Stimulated activated CD4-positive, alpha-beta T cell treated with anti-CD3 and anti-CD28 coated beads, Interleukin-15, amount 100 ng/mL, for 24 hours (primary cell): ENCODE measurements around the gene IQCF5.
A peak's percentile ranks its signal among the peaks of the same experiment; 100 is the strongest.
"Not testable (repeated sequence)": the region's sequence is repeated elsewhere in the genome, so short reads cannot be mapped to it uniquely, and the experiment has no call there.

Source experiments
- DNase-seq: peaks from one replicate; pipeline ENCODE4 v3.0.0-alpha.2; 2020

The IQCF5 gene

DNA sequence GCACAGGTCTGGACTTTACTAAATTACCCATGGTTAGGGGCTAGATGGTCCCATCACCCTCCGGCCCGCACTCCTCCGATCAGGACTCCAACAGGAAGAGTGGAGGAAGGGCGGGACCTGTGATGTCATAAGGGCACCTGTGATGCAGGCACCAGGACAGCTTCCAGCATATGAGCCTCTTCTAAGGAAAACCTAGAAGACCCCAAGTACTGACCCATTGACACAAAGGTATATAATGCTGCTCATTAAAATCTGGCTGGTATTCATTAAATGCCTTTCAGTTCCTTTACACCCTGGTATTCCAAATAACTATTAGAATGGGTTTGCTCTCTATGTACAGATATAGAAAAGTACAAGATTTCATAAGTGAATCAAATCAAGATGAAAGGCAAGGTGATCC, at the start of gene IQCF5:
IQCF5 (minus strand) TSS at position 101 of the 400 bp plus-strand sequence; CDS start at position 31, 70 bp downstream.
- DNase-seq: no peak

DNA sequence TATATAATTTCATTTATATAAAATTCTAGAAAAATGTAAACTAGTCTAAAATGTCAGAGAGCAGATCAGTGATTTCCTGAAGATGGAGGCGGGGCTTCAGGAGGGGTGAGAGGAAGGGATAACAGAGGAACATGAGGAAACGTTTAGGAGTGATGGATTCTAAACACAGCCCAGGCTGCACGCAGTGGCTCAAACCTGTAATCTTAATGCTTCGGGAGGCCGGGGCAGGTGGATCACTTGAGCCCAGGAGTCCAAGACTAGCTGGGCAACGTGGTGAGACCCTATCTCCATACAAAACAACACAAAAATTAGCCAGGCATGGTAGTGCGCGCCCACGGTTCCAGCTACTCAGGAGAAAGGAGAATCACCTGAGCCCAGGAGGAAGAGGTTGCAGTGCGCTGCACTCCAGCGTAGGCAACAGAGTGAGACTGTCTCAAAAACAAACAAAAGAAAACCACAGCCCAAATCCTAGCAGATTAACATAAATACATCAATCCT, 45.7 kb upstream of the IQCF5 start:
- no peak for DNase-seq

GRCh38 chr3:51916418-51916817, 41.0 kb upstream of the IQCF5 start:
- no peak for DNase-seq

DNA sequence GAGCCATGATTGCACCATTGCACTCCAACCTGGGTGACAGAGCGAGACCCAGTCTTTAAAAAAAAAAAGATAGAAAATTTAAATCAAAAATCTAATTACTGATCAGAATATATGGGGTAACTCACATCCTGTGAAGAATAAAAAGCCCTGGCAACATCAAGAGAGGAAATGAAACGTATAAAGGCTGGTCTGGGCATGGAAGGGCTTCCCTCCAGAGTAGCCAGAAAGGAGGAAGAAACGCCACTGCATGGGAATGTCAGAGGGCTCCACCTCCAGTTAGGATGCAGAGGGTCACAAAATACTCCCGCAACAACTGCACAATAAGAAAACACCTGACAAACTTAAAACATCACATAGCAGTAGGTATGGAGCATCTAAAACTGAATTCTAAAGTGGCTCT, 32.6 kb upstream of the IQCF5 start:
- DNase-seq: no peak

DNA sequence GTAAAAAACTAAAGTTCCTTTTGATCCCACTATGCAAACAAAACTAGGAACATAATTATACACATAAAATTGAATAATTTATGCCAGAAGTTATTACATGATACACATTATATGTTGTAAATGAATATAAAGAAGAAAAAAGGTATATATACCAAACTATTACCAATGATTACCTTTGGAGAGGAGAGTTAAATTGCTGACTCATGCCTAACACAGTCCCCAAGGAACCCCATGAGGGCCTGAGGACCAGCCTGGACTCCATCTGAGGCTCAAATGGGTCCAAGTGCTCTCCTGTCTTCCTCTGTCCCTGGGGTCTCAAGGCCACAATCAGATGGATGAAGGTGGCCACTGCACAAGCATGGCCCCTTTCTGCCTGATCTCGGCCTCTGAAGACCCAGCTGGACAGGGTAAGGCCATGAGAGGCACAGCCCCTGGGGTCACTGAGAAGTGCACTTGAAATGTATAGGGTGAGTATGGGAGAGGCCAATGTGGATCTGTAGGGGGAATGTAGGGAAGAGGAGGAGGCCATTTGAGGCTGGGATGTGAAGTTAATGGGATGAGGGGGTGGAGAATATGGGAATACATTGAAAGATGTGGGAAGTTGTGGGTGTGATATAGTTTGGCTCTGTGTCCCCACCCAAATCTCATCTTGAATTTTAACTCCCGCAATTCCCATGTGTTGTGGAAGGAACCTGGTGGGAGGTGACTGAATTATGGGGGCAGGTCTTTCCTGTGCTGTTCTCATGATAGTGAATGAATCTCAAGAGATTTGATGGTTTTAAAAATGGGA, 28.8 kb upstream of the IQCF5 start:
- no peak for DNase-seq

DNA sequence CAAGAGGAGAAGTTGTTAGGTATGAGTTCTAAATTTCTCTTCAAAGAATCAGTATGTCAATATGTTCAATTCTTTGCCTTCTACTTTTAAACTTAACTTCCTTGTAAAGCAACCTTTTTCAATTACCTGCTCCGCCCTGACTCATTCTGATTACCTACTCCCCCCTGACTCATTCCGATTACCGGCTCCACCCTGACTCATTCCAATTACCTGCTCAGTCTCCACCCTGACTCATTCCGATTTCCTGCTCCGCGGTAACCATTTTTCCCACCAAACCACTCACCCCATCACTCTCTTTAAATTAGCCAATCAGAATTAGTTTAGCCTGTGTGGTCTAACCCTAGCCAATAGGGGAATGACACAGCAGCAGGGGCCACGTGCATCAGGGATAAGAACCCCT, 27.0 kb upstream of the IQCF5 start:
- DNase-seq: peak; percentile 46

- not testable (repeated sequence) for DNase-seq
Observed at GRCh38 chr3:51900043-51900442, 24.6 kb upstream of the IQCF5 start.

DNA sequence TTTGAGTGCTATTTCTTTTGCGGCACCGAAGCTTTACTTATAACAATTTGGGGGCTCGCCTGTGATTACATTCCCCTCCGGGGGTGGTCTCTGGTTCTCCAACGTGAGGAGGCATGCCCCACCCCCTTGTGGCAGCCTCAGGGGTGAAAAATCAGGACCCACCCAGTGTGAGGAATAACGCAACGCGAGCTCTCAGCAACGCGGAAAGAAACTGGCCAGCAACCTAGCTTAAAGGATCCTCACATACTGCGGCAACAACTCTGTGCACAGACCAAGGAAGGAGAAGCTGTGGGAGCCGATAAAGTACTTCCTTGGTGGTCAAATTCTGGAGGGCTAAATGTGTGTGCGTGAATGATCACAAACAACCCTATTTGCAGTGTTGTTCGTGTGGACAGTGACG, 22.0 kb upstream of the IQCF5 start:
- DNase-seq: no peak

- DNase-seq: no peak
Observed at GRCh38 chr3:51896607-51897305, 21.4 kb upstream of the IQCF5 start.

- DNase-seq: no peak
Observed at GRCh38 chr3:51894939-51895338, 19.5 kb upstream of the IQCF5 start.

- no peak for DNase-seq
Observed at GRCh38 chr3:51894391-51894790, 19.0 kb upstream of the IQCF5 start.

DNA sequence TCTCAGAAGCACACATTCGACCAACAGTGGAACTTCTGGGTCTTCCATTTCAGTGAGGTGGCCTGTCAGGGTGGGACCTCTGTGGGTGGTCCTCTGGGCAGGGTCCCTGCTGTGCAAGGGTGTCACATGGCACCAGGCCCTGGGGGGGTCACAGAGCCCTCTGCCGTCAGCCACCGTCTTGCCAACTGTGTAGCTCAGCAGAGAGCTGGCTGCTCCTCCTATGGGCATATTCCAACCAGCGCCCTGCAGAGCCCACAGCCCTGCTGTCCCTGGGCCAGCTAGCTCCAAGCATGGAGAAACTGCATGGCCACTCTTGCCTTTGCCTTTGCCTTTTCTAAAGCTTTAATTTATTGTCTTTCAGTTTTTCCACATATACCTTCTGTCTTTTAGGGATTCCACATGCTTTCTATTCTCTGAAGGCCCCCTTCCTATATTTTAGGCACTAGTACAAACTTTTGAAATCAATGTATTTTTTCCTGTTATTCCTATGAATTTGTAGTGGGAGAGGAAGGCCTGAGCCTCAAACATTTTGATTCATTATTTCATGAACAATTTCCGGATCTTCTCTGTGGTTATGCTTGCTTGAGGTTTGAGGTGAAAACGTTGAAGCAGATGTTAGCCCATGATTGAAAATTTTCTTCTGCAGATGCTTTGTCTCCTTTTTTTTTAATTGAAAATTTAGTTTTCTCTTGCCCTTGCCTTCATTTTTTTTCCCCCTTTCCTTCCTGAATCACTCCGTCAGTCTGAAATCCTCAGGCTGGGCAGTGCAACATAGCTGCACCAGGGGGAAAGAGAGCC, 16.0 kb upstream of the IQCF5 start:
- no peak for DNase-seq

- no peak for DNase-seq
Observed at GRCh38 chr3:51888463-51889105, 13.2 kb upstream of the IQCF5 start.

DNA sequence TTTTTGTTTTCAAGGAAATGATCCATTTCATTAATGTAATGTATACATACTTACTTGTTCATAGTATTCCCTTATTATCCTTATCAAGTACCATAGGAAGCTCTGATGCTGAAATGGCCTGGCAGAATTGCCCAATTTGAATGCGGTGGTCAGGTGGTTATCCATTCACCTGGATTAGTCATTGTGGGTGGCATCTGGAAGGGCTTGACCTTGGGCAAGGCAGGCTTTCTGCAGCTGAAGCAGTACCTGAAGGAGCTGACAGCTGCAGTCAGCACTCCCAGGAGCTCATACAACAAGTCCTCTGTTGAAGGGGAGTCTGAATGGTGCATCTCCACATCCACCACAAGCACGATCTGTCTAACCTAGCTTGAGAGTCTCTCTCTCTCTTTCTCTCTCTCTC, 12.2 kb upstream of the IQCF5 start:
- no peak for DNase-seq

DNA sequence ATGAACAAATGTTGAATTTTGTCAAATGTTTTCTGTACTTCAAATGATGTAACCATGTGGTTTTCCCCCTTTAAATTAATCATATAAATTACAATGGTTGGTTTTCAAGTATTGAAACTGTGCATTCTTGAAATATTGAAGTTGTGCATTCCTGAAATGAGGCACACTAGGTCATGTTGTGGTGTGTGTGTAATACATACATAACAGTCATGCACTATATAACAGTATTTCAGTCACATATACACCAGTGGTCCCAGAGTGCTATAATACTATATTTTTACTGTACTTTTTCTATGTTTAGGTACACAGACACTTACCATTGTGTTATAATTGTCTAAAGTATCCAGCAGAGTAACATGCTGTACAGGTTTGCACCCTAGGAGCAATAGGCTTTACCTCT, 11.0 kb upstream of the IQCF5 start:
- DNase-seq: no peak

DNA sequence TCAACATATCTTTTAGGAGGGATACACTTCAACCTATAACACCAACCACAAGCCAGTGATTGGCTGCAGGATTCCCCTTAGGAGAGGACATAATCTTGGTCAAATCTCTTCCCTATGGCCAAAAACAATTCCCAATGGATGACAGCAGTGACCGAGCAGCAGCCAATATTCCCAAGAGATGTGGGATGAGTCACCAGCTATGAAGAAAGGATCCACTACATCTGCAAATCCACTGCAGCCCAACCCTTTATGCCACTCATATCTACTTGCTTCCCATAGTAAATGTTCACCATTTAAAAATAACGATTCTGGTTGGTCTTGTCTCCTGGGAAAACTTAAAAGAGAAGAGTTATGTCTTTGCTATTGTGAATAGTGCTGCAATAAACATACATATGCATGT, 4.5 kb upstream of the IQCF5 start:
- DNase-seq: no peak

DNA sequence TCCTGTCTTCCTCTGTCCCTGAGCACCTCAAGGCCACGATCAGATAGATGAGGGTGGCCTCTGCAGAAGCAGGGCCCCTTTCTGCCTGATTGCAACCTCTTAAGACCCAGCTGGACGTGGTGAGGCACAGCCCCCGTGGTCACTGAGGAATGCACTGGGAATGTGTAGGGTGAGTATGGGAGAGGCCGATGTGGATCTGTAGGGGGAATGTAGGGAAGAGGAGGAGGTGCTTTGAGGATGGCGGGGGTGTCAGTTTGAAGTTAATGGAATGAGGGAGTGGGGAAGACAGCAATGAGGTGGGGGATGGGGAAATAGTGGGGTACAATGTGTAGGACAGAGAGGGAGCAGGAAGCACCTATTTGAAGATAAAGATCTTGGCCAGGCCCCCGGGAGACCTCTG, 785 bp upstream of the IQCF5 start:
- DNase-seq: no peak

GRCh38 chr3:51874889-51875288, 512 bp downstream of the IQCF5 start:
- no peak for DNase-seq

GRCh38 chr3:51874411-51874810, 990 bp downstream of the IQCF5 start:
- DNase-seq: no peak

DNA sequence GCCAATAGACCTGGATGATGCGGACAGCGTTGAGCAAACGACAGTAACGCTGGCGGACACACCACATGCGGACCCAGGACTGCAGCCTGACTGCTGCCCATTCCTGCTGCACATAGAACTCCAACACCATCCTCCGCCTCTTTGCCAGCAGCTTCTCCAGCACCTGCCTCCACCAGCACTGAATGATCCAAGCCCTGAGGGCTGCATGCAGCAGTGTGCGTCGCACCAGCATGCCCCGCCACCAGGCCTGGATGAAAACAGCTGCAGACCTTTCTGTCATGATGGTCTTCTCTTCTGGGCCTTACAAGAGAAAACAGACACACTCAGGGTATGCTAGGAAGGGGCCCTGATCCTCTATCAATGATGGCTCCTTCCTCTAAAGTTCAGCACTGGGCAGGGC, 1.5 kb downstream of the IQCF5 start:
- no peak for DNase-seq

DNA sequence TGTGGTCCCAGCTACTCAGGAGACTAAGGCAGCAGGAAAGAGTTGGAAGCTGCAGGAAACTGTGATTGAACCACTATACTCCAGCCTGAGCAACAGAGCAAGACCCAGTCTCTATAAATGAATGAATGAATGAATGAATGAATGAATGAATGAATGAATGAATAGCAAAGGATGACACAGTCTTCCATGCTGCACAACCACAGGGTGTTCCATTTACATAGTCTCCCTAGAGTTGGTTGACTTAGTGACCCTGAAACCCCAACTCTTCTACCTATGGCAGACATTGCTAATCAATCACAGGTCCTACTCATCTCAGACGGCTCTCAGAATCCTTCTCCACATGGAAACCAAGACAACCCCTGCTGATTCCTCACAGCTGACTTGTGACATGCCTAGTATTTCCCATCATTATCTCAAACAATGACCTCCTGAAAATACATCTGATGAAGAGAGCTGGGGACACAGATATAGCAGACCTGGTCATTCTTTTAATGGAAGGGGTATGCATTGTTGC, 2.1 kb downstream of the IQCF5 start:
- no peak for DNase-seq

GRCh38 chr3:51869304-51869703, 6.1 kb downstream of the IQCF5 start:
- DNase-seq: no peak

- DNase-seq: not testable (repeated sequence)
Observed at GRCh38 chr3:51868896-51869295, 6.5 kb downstream of the IQCF5 start.
